Panc1 (cell line): ENCODE data around the gene SERPINB1. TPM values are rescaled to one million over a fixed set of nuclear protein-coding genes. Genes with fewer than 3 reads are reported as not detected.

Experiments
- ATAC-seq: fragments of 200-7000 bp; cut with Tn5 transposase; 2 replicates; pipeline ENCODE4 v1.9.1; 2020; ENCODE audit warnings: mild to moderate bottlenecking, moderate library complexity
- BruUV-seq: library from RNA; stranded (reverse); fragments of 400-500 nt; replicated peaks from 2 replicates; lab custom pipeline; 2021; lab: Mats Ljungman, UMichigan
- CTCF ChIA-PET: fragments of 300-600 bp; sonication (Branson Sonifier 250); formaldehyde crosslinking; loops from one replicate; lab custom pipeline; 2022; ENCODE audit warnings: antibody characterized with exemption; lab: Charles Lee
- POLR2A ChIA-PET: fragments of 300-600 bp; sonication (Branson Sonifier 250); formaldehyde crosslinking; loops from one replicate; lab custom pipeline; 2022; ENCODE audit warnings: antibody characterized with exemption; lab: Charles Lee
- DNase-seq: peaks from one replicate; pipeline ENCODE4 v3.0.0-alpha.2; 2010; ENCODE audit warnings: low read depth, low spot score
- H3K27ac ChIP-seq: 2 replicates; pipeline ENCODE4 v1.5.1; 2011; ENCODE audit warnings: mild to moderate bottlenecking, low read length, inconsistent platforms
- H3K27me3 ChIP-seq: fragments of 200-500 bp; sonication (Bioruptor generic); 2 replicates; pipeline ENCODE4 v1.6.0; 2014; ENCODE audit warnings: low read length, inconsistent platforms; ENCODE audit not compliant: control insufficient read depth, insufficient read depth
- H3K36me3 ChIP-seq: fragments of 200-500 bp; sonication (Bioruptor generic); 2 replicates; pipeline ENCODE4 v1.5.1; 2014; ENCODE audit warnings: inconsistent platforms, mild to moderate bottlenecking, low read length, moderate library complexity; ENCODE audit not compliant: control insufficient read depth, insufficient read depth
- H3K4me1 ChIP-seq: 2 replicates; pipeline ENCODE4 v1.5.1; 2011; ENCODE audit warnings: inconsistent platforms, mild to moderate bottlenecking, low read length, moderate library complexity; ENCODE audit not compliant: control insufficient read depth, insufficient read depth
- H3K4me3 ChIP-seq, 2 experiments: 2 replicates each; pipeline ENCODE4 v1.5.1; 2011 to 2012; ENCODE audit warnings: low read depth in 2 of 2, low read length in 2 of 2, mild to moderate bottlenecking in 2 of 2, inconsistent platforms in 1 of 2, moderate library complexity in 1 of 2
- H3K9me3 ChIP-seq: fragments of 200-500 bp; sonication (Bioruptor generic); 2 replicates; pipeline ENCODE4 v1.5.1; 2014; ENCODE audit warnings: low read depth, mild to moderate bottlenecking, inconsistent platforms, low read length, moderate library complexity; ENCODE audit not compliant: control insufficient read depth, insufficient read depth
- POLR2AphosphoS5 ChIP-seq: IDR thresholded peaks from 2 replicates; pipeline ENCODE4 v1.6.1; 2012; ENCODE audit warnings: mild to moderate bottlenecking, low read depth, low read length, moderate library complexity
- SIN3A ChIP-seq: IDR thresholded peaks from 2 replicates; pipeline ENCODE4 v1.6.1; 2012; ENCODE audit warnings: low read depth, mild to moderate bottlenecking, low read length, moderate library complexity, borderline replicate concordance; ENCODE audit not compliant: insufficient read depth
- TCF7L2 ChIP-seq: IDR thresholded peaks from 2 replicates; pipeline ENCODE4 v1.6.1; 2011; ENCODE audit warnings: mild to moderate bottlenecking, low read depth, low read length, inconsistent platforms
- in situ Hi-C: cut with HindIII; loops from 2 replicates; pipeline ENCODE4 v1.10.0; 2016; ENCODE audit warnings: low sequenced_read_pairs, low pct_unique_long_range_greater_than_20kb
- intact Hi-C: fragments of 100-400 bp; cut with micrococcal nuclease; formaldehyde crosslinking; loops from one replicate; pipeline ENCODE4 v1.10.0; 2022; ENCODE audit not compliant: unreplicated experiment
- total RNA-seq: library from RNA; stranded (reverse); gene quantifications from one replicate; pipeline ENCODE4 v1.2.1, GENCODE V29; 2021; ENCODE audit not compliant: unreplicated experiment
- TF ChIP-seq, protein P1 (sequence below), 2 experiments: IDR thresholded peaks; 2 replicates each; pipeline ENCODE4 v1.6.1; 2011 to 2012; ENCODE audit warnings: low read depth in 2 of 2, control low read depth in 1 of 2, low read length in 1 of 2, mild to moderate bottlenecking in 1 of 2, moderate library complexity in 1 of 2; ENCODE audit not compliant: insufficient read depth in 1 of 2
- TF ChIP-seq, protein P2 (sequence below): fragments of 450-650 bp; IDR thresholded peaks from 2 replicates; pipeline ENCODE4 v1.5.1; 2017; ENCODE audit warnings: mild to moderate bottlenecking

Gene SERPINB1
- total RNA-seq, 1 experiment from 2014 or later, result 40.8 TPM

DNA sequence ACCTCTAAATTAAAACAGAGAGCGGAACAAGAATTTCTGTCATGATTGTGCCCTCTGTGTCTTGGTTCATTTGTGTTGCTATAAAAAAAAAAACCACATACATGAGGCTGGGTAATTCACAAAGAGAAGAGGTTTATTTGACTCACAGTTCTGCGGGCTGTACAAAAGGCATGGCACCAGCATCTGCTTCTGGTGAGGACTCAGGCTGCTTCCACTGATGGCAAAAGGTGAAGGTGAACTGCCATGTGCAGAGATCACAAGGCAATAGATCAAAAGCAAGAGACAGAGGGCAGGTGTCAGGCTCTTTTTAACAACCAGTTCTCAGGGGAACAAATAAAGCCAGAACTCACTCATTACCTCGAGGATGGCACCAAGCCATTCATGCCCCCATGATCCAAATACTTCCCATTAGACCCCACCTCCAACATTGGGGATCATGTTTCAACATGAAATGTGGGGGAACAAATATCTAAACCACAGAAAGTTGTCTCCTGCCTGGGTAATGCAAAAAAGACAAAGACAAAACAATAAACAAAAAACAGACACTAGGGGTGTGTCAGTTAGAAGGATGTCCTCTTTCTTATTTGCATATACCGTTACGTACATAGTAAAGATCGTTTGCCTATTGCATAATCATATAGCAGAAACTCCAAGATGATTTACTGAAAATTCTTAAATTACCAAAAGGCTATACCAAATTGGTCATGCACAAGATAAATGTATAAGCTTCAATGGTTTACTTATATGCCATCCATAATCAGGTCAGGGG is 44.5 kb upstream of the SERPINB1 start:
- POLR2A ChIA-PET, result no interaction called here
- no TSS peak for BruUV-seq
- TF ChIP-seq, protein P1, sequence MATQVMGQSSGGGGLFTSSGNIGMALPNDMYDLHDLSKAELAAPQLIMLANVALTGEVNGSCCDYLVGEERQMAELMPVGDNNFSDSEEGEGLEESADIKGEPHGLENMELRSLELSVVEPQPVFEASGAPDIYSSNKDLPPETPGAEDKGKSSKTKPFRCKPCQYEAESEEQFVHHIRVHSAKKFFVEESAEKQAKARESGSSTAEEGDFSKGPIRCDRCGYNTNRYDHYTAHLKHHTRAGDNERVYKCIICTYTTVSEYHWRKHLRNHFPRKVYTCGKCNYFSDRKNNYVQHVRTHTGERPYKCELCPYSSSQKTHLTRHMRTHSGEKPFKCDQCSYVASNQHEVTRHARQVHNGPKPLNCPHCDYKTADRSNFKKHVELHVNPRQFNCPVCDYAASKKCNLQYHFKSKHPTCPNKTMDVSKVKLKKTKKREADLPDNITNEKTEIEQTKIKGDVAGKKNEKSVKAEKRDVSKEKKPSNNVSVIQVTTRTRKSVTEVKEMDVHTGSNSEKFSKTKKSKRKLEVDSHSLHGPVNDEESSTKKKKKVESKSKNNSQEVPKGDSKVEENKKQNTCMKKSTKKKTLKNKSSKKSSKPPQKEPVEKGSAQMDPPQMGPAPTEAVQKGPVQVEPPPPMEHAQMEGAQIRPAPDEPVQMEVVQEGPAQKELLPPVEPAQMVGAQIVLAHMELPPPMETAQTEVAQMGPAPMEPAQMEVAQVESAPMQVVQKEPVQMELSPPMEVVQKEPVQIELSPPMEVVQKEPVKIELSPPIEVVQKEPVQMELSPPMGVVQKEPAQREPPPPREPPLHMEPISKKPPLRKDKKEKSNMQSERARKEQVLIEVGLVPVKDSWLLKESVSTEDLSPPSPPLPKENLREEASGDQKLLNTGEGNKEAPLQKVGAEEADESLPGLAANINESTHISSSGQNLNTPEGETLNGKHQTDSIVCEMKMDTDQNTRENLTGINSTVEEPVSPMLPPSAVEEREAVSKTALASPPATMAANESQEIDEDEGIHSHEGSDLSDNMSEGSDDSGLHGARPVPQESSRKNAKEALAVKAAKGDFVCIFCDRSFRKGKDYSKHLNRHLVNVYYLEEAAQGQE (IDR thresholded peaks at IDR 0.05; ENCODE audit: insufficient read depth in 1 of 2, low read depth in 2 of 2, low read length in 1 of 2), result no peak
- TF ChIP-seq TCF7L2 (no peak), SIN3A (no peak)
- TF ChIP-seq, protein P2, sequence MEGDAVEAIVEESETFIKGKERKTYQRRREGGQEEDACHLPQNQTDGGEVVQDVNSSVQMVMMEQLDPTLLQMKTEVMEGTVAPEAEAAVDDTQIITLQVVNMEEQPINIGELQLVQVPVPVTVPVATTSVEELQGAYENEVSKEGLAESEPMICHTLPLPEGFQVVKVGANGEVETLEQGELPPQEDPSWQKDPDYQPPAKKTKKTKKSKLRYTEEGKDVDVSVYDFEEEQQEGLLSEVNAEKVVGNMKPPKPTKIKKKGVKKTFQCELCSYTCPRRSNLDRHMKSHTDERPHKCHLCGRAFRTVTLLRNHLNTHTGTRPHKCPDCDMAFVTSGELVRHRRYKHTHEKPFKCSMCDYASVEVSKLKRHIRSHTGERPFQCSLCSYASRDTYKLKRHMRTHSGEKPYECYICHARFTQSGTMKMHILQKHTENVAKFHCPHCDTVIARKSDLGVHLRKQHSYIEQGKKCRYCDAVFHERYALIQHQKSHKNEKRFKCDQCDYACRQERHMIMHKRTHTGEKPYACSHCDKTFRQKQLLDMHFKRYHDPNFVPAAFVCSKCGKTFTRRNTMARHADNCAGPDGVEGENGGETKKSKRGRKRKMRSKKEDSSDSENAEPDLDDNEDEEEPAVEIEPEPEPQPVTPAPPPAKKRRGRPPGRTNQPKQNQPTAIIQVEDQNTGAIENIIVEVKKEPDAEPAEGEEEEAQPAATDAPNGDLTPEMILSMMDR, result no peak
- H3K27ac ChIP-seq, result no peak overlapping the region
- H3K4me1 ChIP-seq, result no peaks in the 10 kb centered on the region
- in situ Hi-C loops (no loop called here), intact Hi-C loops (no loop called here)
- no peaks in the 10 kb centered on the region for H3K9me3 ChIP-seq
- H3K27me3 ChIP-seq, result no peaks in the 10 kb centered on the region
- CTCF ChIA-PET, result no interaction called here
- DNase-seq, result no peak
- ATAC-seq, result no peak
- no peak overlapping the region for H3K4me3 ChIP-seq
- H3K36me3 ChIP-seq, result no peaks in the 10 kb centered on the region

DNA sequence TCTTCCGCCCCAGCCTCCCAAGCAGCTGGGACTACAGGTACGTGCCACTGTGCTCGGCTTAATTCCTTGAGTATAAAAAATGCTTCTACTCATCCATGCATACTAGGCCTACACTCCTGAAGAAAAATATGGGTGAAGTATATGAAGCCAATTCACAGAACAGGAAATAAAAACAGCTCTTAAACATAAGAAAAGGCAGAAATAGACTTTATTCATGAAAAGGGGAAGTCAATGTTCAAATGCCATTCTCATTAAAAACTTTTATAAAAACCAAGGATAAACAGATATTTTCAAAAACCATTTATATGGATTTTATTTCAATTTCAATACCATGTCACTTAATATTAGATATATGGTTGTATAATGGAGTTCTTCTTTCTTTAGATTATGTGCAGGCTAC is 43.1 kb upstream of the SERPINB1 start:
- no peak overlapping the region for H3K4me3 ChIP-seq
- in situ Hi-C loops, result no loop called here
- ChIA-PET POLR2A (no interaction called here), CTCF (no interaction called here)
- TF ChIP-seq POLR2AphosphoS5 (no peak), TCF7L2 (no peak), SIN3A (no peak)
- TF ChIP-seq, protein P1 (IDR thresholded peaks at IDR 0.05; ENCODE audit: insufficient read depth in 1 of 2, low read depth in 2 of 2, low read length in 1 of 2), result no peak
- TF ChIP-seq, protein P2, result no peak
- no peaks in the 10 kb centered on the region for H3K36me3 ChIP-seq
- DNase-seq, result no peak
- no peak overlapping the region for H3K27ac ChIP-seq
- H3K9me3 ChIP-seq, result no peaks in the 10 kb centered on the region
- no peak for ATAC-seq
- no TSS peak for BruUV-seq
- no peaks in the 10 kb centered on the region for H3K27me3 ChIP-seq
- H3K4me1 ChIP-seq, result no peaks in the 10 kb centered on the region
- intact Hi-C loops, result no loop called here
